Measurements from ENCODE around the gene MREG.

MREG gene

DNA sequence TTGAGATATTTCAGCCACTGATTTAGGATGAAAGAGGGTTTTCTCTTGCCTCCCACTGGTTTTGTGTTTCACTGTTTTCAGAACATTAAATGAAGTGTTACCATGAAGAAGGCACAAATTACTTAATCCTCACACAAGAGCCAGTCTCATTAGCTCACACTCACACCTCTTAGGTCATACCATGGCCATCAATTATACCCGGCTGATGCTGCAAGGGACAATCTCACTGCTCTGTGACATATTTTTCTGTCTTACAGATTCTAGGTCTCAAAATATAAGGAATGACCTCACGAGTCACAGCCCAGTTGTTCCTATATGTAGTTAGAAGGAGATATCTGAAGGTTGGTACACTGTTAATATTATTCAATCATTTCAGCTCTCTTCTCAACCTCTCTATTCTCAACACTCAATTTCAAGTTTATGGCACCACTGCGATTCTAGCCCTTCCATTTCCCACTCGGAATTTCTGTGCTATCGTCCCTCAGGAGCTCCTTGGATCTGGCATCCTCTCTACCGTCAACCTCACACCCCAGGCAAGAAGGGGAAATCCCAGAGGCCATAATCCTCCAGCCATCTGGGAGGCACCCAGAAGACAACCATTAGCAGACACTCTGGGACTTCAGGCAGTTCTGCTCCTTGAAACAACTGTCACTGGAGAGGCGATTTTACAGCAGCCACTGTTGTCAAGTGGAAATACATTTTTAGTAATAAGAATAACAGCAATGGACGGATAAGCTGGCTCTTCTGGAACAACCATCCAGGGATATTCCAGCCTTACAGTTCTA, 101.9 kb downstream of the MREG start:
- H3K36me3 ChIP-seq: no peaks in the 10 kb centered on the region
- H3K4me1 ChIP-seq: peaks cover 16% of the 10 kb centered on the region
- H3K9me3 ChIP-seq: no peaks in the 10 kb centered on the region
- no peak overlapping the region for H3K4me3 ChIP-seq (ENCODE audit: low read depth, low read length)
- TF ChIP-seq CTCF (IDR thresholded peaks at IDR 0.05; ENCODE audit: low read depth, low read length): no peak
- DNase-seq: no peak
- H3K27me3 ChIP-seq: no peaks in the 10 kb centered on the region

DNA sequence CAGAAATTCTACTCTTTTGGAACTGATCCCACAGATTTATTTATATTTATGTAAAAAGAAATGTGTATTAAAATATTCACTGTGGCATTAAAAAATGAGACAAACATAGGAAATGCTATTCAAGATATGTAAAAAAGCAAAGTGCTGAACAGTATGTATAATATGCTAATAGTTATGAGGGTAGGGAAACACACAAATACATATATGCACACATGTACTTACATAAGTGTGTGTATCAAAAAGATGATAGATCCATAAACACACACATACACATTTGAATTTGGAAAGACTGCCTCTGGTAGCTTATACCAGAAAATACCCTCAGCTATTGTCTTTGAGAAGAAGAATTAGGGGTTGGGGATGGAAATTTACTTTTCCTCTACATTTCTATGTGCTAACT, 103.2 kb downstream of the MREG start:
- Histone ChIP-seq H3K4me3 (ENCODE audit: low read depth, low read length) (no peak overlapping the region), H3K36me3 (no peaks in the 10 kb centered on the region), H3K4me1 (peaks cover 16% of the 10 kb centered on the region), H3K9me3 (no peaks in the 10 kb centered on the region), H3K27me3 (no peaks in the 10 kb centered on the region)
- TF ChIP-seq CTCF (IDR thresholded peaks at IDR 0.05; ENCODE audit: low read depth, low read length): no peak
- no peak for DNase-seq

DNA sequence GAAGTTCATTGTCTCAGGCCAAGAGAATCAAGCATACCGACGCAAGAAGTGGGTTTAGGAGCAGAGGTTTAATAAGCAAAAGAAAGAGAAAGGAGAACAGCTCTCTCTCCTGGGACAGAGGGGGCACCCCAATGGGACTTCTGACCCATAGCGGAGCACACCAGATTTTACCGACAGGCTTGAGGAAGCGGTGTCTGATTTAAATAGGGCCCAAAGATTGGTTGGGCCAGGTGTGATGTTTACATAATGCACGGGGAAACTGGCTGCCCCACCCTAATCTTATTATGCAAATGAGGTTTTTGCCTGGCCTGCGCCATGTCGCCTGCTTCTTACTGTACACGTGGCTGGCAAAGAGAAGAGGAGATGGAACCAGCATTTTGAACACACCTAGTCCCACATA, 106.2 kb downstream of the MREG start:
- H3K9me3 ChIP-seq: no peaks in the 10 kb centered on the region
- H3K27me3 ChIP-seq: no peaks in the 10 kb centered on the region
- TF ChIP-seq CTCF (IDR thresholded peaks at IDR 0.05; ENCODE audit: low read depth, low read length): no peak
- no peak for DNase-seq
- H3K4me1 ChIP-seq: peaks cover 16% of the 10 kb centered on the region
- no peaks in the 10 kb centered on the region for H3K36me3 ChIP-seq
- H3K4me3 ChIP-seq (ENCODE audit: low read depth, low read length): no peak overlapping the region

- DNase-seq: no peak
- peaks cover 16% of the 10 kb centered on the region for H3K4me1 ChIP-seq
- no peaks in the 10 kb centered on the region for H3K27me3 ChIP-seq
- no peak overlapping the region for H3K4me3 ChIP-seq (ENCODE audit: low read depth, low read length)
- no peaks in the 10 kb centered on the region for H3K36me3 ChIP-seq
- TF ChIP-seq CTCF (IDR thresholded peaks at IDR 0.05; ENCODE audit: low read depth, low read length): no peak
- H3K9me3 ChIP-seq: no peaks in the 10 kb centered on the region
Measured at GRCh38 chr2:215906458-215906857, 106.9 kb downstream of the MREG start.

DNA sequence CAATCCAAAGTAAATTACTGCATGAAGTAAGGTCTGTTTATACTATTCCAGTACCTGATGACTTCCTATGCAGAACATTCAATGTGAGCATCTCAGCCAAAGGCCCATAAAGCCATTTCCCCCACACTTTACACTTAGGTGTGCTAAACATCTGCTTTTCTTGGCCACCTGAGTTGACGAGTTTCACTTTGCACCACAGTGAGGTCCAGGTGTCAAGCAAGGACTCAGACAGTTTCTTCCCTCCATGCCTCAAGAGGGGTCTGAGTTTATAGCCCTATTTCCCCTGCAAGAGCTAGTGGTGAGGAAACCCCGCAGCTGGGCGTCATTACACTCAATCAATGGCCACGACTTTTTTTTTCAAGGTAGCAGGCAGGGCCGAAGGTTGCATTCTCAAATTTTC, 107.7 kb downstream of the MREG start:
- no peak for DNase-seq
- no peak overlapping the region for H3K4me3 ChIP-seq (ENCODE audit: low read depth, low read length)
- no peaks in the 10 kb centered on the region for H3K9me3 ChIP-seq
- H3K4me1 ChIP-seq: peaks cover 16% of the 10 kb centered on the region
- no peak for TF ChIP-seq CTCF (IDR thresholded peaks at IDR 0.05; ENCODE audit: low read depth, low read length)
- H3K27me3 ChIP-seq: no peaks in the 10 kb centered on the region
- no peaks in the 10 kb centered on the region for H3K36me3 ChIP-seq

DNA sequence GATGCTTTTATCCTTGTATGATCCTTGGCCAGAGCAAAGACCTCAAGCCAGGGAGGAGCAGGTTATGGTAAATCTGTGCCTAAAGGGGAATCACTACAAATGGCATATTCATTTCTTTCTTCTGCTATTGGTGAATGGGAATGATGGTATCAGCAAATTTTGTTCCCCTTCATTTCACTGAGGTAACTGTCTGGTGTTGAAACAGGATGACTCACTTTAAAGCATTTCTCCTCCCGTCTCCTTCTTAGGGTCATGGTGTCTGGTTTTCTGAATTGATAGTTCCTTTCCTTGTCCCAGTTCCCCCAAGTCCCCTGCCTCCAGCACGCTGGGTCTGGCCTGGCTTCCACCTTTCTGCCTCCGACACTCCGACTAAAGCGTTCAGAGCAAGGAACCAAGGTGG, 109.2 kb downstream of the MREG start:
- Histone ChIP-seq H3K9me3 (no peaks in the 10 kb centered on the region), H3K27me3 (no peaks in the 10 kb centered on the region), H3K36me3 (no peaks in the 10 kb centered on the region), H3K4me3 (ENCODE audit: low read depth, low read length) (no peak overlapping the region), H3K4me1 (peaks cover 17% of the 10 kb centered on the region)
- no peak for TF ChIP-seq CTCF (IDR thresholded peaks at IDR 0.05; ENCODE audit: low read depth, low read length)
- no peak for DNase-seq

Measured in BE2C (cell line).